ENCODE results near the gene ABCA10.

DNA sequence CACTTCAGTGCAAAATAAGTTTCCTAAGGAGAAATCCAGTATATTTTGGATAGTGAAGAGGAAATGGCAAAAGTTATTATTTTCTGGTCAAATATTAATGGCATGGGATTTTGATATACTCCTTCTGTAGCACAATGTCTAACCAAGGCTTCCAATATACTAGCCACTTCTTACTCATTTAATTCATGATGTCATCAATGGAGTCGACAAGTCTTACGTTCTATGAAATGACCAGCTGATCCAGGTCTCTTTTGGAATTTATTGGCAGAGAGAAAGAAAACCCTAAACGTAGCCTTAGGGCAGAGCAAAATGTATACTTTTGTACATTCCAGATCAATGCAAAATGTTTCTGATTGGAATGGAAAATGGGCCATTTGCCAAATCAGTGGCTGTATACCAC, 8.3 kb upstream of the ABCA10 start:
- TF ChIP-seq, protein P1, sequence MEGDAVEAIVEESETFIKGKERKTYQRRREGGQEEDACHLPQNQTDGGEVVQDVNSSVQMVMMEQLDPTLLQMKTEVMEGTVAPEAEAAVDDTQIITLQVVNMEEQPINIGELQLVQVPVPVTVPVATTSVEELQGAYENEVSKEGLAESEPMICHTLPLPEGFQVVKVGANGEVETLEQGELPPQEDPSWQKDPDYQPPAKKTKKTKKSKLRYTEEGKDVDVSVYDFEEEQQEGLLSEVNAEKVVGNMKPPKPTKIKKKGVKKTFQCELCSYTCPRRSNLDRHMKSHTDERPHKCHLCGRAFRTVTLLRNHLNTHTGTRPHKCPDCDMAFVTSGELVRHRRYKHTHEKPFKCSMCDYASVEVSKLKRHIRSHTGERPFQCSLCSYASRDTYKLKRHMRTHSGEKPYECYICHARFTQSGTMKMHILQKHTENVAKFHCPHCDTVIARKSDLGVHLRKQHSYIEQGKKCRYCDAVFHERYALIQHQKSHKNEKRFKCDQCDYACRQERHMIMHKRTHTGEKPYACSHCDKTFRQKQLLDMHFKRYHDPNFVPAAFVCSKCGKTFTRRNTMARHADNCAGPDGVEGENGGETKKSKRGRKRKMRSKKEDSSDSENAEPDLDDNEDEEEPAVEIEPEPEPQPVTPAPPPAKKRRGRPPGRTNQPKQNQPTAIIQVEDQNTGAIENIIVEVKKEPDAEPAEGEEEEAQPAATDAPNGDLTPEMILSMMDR (IDR thresholded peaks at IDR 0.05) = no peak
- no peak for TF ChIP-seq POLR2A (IDR thresholded peaks at IDR 0.05)
